Activated CD4-positive, alpha-beta T cell treated with anti-CD3 and anti-CD28 coated beads, Interleukin-2, amount 50 U/mL, for 4 hours (primary cell): ENCODE results near the gene SOHLH2.

ENCODE experiments used
- DNase-seq, 2 experiments: peaks; one replicate each; pipeline ENCODE4 v3.0.0-alpha.2; 2020

The SOHLH2 gene

DNA sequence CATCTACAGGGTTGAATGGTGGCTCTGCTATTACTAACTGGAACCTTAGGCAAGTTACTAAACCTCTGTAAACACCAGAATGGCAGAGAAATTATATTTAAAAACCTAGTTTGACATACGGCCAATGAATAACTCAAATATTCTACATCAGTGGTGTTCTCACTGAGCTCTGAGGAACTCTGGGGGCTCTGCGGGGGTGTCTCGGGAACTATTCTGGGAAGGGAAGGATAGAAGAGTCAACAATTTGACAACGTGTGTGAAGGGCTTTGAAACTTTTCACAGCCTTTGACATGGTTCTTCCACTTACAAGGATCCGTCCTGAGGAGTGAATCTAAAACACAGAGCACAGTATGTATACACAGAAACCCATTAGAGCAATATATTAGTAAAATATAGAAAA is 38.7 kb downstream of the SOHLH2 start:
- DNase-seq: no peak

DNA sequence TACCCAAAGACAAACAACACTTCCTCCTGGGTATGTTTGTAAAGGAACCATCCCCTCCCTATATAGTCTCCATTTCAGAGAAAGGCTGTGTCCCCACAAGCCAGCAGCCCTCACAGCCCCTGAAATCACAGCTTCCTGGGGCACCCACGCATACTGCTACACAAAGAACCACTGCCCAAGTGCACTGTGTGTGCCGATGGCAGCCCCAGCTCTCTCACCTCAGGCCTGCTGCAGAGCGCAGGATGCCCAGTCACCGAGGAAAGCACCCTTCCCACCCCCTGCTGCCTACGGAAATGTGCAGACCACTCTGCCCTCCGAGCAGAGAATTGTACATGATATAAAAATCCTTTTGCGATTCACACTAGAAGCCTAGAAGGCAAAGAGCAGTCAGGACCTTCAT is 39.4 kb downstream of the SOHLH2 start:
- no peak for DNase-seq

DNA sequence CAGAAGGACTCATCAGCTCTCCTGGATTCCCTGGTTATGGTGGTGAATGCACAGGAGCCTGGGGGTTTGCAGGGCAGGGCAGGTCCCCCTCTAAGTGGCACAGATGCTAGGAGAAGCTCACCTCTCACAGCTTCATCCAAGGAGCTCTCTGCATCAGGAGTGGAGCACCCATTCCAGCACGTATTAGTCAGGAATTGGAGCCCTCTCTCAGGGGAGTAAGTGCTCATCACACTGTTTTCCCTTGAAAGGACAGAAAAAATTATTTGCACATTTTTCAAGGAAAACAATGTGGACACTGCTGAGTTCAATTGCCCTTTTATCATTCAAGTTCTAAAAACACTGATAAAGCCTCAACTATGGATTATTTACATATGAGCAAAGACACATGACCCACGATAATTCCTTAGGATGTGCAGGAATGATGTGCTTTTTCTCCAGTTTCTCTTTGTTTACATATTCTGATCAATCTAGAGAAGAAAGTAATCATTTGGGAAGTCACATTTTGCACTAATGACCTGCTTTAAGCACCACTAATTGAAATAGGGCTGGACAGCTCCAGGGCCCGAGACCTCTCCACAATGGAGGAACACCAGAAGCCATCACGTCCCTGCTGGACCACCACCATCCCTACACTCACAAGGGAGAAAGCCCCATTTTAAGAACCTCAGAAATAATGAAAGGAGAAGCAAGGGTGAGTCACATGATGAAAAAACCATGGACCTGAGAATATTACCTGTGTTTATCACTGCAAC is 40.6 kb downstream of the SOHLH2 start:
- no peak for DNase-seq

DNA sequence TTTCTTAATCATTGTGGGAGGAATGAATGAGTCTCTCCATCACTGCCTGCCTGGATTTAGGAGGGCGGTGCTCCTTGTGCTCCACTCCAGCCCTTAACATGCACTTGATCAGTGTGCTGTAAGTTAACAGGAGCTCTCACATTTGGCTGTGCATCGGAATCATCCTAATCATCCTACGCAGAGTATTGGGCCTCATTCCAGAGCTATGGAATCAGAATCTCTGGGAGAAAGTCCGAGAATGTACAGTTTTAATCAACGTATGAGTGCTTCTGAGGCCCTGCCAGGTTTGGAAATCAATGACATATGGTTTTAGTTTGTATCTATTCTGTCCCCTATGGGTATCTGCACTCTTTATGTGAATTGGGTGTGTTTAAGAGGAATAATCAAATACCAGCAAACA is 48.3 kb downstream of the SOHLH2 start:
- DNase-seq: no peak

- DNase-seq: no peak
These were observed 50.5 kb downstream of the SOHLH2 start for GRCh38 chr13:36163809-36164308.

- DNase-seq: no peak
These were observed 51.1 kb downstream of the SOHLH2 start for GRCh38 chr13:36163286-36163685.

GRCh38 chr13:36160297-36160696 is 54.1 kb downstream of the SOHLH2 start:
- DNase-seq: no peak

DNA sequence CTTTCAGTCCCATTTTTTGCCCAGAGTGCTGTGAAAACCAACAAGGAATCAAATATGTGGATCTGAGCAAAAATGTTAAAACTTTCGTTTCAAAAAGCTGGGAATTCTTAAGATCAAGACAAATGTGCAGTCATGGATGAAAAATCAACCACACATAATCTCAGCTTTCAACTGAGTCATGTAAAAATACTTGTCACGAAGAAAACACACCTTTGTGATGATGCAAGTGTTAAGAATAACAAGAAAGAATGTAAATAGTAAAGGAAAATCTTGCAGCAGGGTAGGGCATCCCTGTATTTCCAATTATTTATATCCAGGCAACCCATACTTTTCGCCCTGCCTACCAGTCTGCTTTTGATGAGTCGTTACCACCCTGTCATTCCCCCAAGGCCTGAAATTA is 55.7 kb downstream of the SOHLH2 start:
- no peak for DNase-seq

DNA sequence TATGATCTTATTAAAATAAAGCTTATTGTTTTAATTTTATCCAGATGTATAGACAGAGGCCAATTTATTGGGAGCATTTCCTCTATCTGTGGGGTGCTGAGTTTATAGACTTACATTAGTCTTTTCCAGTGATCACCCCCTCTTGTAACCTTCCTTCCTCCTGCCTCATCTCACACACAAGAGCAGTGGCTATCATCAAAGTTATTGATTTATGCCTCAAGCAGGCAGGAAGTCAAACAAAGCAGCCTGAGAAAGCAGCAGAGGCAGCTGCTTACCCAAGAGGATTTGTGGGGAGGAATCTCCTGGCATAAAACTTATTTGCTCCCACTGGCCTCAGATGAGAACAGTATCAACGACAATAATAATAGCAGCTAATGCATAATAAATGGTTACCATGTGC is 56.9 kb downstream of the SOHLH2 start:
- DNase-seq: no peak

DNA sequence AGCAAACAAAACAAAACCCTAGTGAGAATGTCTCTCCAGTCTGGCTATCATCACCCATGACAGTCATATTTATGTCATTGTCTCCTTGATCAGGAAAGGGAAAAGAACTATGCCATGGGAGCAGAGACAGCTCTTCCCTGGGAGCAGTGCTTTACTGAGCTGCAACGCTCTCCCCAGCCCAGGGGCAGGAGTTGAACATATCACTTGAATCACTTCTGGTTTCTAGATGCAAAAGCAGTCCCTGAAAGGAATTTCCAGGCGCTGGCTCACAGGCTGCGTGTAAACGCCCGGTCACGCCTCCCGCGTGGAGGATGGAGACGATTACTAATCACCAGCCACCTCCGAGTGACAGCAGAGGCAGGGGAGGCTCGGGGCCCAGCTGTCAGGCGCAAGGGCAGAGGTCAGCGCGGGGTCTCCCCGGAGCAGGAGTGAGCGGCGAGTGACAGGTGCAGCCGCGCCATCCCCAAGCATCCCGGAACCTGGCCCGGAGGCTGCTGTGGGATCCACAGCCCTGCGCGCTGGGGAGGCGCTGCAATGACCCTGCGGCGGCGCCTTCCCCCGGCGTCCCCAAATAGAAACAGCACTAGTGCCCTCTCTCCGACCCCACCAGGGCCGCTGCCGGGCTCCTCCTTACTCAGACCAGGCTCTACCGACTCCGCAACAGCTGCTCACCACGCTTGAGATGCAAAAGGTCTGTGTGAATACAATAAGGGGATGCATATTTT is 59.6 kb downstream of the SOHLH2 start:
- DNase-seq: no peak

DNA sequence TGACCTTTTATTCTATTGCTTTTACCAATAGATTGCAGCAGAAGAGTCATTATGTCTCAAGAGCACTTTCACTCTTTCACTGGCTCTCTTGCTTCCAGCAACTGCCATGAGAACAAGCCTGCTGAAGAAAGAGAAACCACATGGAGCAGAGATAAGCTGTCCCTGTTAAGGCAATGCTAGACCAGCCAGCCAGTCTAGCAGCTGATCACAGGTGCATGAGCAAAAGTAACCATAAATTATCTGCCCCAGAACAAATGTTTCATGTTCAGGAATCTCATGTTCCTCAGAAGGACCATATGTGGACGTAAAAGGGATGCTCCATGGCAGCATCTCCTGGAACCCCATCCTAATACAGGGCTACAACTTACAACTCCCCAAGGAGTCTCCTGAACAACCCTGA is 62.8 kb downstream of the SOHLH2 start:
- DNase-seq: no peak

DNA sequence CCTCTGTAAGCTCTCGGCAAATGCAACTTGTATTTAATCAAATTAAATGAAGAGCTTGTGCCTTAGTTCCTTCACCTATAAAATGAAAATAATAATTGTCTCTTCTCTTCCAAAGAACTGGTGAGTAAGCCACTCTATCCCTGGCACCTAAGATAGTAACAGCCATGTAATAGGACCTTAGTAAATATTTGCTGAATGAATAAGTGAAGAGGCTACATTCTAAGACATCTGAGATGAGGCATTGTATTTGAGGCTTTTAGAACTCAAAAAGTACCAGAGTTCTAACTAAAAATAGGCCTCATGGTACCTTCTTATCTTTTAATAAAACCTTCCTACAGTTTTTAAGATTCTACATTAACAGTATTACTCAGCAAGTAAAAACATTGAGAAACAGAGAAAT is 65.9 kb downstream of the SOHLH2 start:
- no peak for DNase-seq

GRCh38 chr13:36147330-36147729 is 67.0 kb downstream of the SOHLH2 start:
- DNase-seq: no peak

GRCh38 chr13:36146511-36147269 is 67.7 kb downstream of the SOHLH2 start:
- no peak for DNase-seq

GRCh38 chr13:36143738-36144137 is 70.6 kb downstream of the SOHLH2 start:
- DNase-seq: no peak

GRCh38 chr13:36142735-36143134 is 71.6 kb downstream of the SOHLH2 start:
- DNase-seq: no peak

- DNase-seq: no peak
These were observed 78.5 kb downstream of the SOHLH2 start for GRCh38 chr13:36135876-36136275.

GRCh38 chr13:36134632-36135031 is 79.7 kb downstream of the SOHLH2 start:
- no peak for DNase-seq

- DNase-seq: no peak
These were observed 80.3 kb downstream of the SOHLH2 start for GRCh38 chr13:36133950-36134626.

GRCh38 chr13:36132376-36132775 is 82.0 kb downstream of the SOHLH2 start:
- DNase-seq: no peak

GRCh38 chr13:36131931-36132297 is 82.4 kb downstream of the SOHLH2 start:
- DNase-seq: no peak

- no peak for DNase-seq
These were observed 83.0 kb downstream of the SOHLH2 start, which contains the start of gene DCLK1 for GRCh38 chr13:36131222-36131930. TSS of gene DCLK1 (minus strand) at chr13:36131382.
